Cardiac fibroblast (primary cell): ENCODE data around the gene RNF214.

ENCODE experiments used
- DNase-seq, 2 donors: peaks; one replicate each; pipeline versions ENCODE4 v3.0.0 to v3.0.0-alpha.2; 2010; ENCODE audit warnings: low read depth in 2 of 2
- H3K4me3 ChIP-seq, 2 donors: replicated peaks in 1 of 2; 1 replicate in 1 of 2; 2 replicates in 1 of 2; pipeline ENCODE4 v1.5.1; 2011; ENCODE audit warnings: low read depth in 2 of 2, low read length in 2 of 2, mild to moderate bottlenecking in 2 of 2, moderate library complexity in 1 of 2
- TF ChIP-seq, protein P1 (sequence below): IDR thresholded peaks from one replicate; pipeline ENCODE4 v1.5.1; 2011; ENCODE audit warnings: low read depth, mild to moderate bottlenecking, low read length, inconsistent platforms

Gene RNF214

DNA sequence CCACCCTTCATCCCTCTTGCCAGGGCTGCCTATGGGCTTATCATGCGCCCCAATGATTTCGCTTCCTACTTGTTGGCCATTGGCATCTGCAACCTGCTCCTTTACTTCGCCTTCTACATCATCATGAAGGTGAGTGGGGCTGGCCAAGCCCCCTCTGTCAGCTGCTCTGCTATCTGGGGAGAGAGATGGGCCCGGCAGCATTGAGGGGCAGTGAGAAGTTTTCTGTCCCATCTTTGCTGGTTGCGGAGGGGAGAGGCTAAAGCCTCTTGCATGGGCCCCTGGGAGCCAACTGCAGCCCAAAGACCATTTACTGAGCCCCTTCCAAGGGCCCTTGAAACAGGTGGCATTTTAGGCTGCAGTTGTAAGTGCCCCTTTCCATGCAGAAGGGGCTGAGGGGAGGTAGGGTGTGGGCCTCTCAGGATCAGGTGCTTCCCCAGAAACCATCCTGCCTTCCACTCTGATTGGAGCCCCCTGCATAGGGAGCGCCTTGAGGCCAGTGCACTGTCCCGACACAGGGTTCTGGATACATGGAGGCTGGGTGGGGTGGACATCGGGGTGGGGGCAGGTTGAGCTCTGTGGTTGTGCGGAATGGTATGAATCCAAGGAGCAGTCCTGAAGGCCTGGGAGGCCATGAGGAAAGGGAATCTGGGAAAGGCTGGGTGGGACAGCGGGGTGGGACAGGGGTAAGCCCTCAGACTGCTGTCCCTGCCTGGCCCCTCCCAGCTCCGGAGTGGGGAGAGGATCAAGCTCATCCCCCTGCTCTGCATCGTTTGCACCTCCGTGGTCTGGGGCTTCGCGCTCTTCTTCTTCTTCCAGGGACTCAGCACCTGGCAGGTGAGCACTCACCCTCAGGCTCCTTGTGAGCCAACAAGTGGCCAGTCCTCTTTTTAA lies 39.1 kb upstream of the RNF214 start:
- no peak for DNase-seq
- TF ChIP-seq, protein P1, sequence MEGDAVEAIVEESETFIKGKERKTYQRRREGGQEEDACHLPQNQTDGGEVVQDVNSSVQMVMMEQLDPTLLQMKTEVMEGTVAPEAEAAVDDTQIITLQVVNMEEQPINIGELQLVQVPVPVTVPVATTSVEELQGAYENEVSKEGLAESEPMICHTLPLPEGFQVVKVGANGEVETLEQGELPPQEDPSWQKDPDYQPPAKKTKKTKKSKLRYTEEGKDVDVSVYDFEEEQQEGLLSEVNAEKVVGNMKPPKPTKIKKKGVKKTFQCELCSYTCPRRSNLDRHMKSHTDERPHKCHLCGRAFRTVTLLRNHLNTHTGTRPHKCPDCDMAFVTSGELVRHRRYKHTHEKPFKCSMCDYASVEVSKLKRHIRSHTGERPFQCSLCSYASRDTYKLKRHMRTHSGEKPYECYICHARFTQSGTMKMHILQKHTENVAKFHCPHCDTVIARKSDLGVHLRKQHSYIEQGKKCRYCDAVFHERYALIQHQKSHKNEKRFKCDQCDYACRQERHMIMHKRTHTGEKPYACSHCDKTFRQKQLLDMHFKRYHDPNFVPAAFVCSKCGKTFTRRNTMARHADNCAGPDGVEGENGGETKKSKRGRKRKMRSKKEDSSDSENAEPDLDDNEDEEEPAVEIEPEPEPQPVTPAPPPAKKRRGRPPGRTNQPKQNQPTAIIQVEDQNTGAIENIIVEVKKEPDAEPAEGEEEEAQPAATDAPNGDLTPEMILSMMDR, result no peak
- no peak overlapping the region for H3K4me3 ChIP-seq

DNA sequence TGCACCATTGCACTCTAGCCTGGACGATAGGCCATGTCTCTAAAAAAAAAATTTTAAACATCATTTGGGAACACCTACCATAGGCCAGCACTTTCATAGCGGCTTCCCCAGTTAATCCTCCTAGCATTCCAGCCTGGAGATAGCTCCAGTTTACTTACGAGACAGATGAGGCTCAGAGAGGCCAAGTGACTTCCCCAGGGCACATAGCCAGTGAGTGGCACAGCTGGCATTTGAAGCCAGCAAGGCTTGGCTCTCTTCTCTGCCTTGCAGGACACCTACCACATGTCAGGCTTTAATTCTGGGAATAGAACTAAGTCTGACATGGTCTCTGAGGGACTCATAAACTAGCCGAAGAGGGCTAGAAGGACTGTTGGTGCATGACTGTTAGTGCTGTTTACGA lies 38.2 kb upstream of the RNF214 start:
- DNase-seq, result no peak
- TF ChIP-seq, protein P1, result no peak
- no peak overlapping the region for H3K4me3 ChIP-seq

DNA sequence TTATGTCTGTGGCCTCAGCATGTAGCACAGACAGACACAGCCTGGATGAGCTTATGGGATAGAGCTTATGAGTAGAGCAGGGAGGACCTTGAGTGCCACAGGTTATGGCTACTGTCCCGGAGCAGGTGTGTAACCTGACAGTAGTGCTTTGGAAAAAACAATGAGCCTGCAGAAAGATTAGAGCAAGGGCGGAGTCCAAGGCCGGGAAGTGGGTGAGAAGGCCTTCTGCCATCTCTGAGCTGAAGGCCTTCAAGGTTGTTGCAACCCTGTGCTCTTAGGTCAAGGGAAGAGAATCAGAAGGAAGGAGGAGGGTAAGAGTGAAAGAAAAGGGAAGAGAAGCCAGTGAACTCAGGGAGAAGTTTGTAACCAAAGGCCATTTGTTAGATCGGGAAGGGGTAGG lies 37.2 kb upstream of the RNF214 start:
- TF ChIP-seq, protein P1, result no peak
- no peak overlapping the region for H3K4me3 ChIP-seq
- DNase-seq, result no peak

DNA sequence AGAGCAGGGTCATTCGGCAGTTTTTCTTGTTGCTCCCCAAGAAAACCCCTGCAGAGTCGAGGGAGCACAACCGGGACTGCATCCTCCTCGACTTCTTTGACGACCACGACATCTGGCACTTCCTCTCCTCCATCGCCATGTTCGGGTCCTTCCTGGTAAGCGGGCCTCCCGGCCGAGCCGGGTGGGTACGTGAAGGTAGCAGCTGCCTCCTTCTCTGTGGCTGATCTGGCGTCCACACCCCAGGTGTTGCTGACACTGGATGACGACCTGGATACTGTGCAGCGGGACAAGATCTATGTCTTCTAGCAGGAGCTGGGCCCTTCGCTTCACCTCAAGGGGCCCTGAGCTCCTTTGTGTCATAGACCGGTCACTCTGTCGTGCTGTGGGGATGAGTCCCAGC lies 36.7 kb upstream of the RNF214 start:
- no peak for DNase-seq
- H3K4me3 ChIP-seq, result no peak overlapping the region
- TF ChIP-seq, protein P1, result no peak

DNA sequence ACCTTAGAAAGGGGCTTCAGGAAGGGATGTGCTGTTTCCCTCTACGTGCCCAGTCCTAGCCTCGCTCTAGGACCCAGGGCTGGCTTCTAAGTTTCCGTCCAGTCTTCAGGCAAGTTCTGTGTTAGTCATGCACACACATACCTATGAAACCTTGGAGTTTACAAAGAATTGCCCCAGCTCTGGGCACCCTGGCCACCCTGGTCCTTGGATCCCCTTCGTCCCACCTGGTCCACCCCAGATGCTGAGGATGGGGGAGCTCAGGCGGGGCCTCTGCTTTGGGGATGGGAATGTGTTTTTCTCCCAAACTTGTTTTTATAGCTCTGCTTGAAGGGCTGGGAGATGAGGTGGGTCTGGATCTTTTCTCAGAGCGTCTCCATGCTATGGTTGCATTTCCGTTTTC lies 35.5 kb upstream of the RNF214 start:
- TF ChIP-seq, protein P1, result no peak
- no peak overlapping the region for H3K4me3 ChIP-seq
- no peak for DNase-seq

DNA sequence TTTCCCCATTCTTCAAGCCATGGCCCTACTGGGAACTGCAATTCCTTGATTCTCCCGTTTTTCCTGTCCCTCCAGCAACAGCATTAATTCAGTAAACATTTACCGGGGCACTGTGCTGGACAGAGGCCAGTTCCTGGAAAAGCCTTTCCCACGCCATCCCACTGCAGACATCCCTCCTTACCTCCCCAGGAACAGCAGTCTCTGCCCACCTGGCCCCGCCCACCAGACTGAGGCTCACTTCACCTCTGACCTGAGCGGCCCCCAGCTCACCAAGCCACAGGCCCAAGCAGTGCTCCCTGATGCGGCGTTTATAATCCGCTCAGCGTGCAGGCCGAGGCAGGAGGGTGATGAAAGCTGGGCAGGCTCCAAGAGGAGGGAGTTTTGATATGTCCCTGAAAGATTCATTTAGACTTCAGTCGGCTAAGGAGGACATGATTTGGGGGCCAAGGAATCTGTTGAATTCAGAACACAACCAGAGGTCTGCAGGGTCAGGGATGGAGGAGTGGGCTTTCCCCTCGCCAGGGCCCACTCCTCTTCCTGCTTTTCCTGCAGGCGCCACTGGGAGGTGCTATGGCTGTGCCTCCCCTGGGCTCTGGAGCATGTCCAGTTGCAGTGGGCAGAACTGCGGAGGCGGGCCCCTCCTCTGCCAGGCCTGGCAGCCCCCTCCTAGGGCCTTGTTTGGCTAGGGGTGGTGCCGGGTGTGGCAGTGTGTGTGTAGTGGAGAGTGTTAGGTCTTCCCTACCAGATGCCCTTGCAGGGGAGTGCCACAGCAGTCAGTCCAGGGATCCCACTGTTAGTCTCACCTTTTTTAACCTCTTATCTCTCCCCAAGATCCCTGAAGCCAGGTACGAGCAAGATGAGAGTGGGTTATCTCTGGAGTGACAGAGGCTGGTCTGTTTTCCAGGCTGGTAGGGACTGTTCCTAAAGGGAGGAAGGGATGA lies 34.7 kb upstream of the RNF214 start:
- peak; percentile 57 to 78 for DNase-seq
- H3K4me3 ChIP-seq, result peak overlapping the region in 1 of 2 donors; percentile 75
- TF ChIP-seq, protein P1, result peak; percentile 75
